Islet of Langerhans (tissue), 1 donor: ENCODE data around the gene DSC1.

Experiments
- FAIRE-seq: peaks from one replicate; lab custom pipeline; 2011; peaks lifted over from hg19 to GRCh38; lab: Jason Lieb, UNC

DSC1 gene

GRCh38 chr18:31103423-31103822 lies 59.2 kb downstream of the DSC1 start:
- FAIRE-seq = no peak

DNA sequence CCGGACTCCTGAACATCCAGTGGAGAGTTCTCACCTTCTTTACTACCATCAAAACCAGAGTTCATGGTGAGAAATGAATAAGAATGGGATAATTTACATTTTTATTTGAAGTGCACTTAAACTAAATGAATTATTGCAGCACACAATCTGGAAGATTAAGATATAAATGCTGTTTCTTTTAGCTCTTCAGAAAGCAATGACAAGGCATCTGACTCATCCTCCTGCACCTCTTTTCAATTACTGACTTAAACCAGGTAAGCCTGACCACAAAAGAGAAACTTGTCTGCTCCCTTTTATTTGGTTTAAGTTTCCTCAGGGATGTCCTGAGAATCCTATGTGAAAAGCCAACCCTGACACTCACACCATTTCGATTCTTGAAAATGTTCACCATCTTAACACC lies 59.7 kb downstream of the DSC1 start:
- no peak for FAIRE-seq

GRCh38 chr18:31102025-31102684 lies 60.5 kb downstream of the DSC1 start, which contains the start of gene DSC2:
Gene DSC2, minus strand, starts transcription at chr18:31102421. Its CDS starts 450 bp downstream, at chr18:31101971.
- FAIRE-seq = no peak

DNA sequence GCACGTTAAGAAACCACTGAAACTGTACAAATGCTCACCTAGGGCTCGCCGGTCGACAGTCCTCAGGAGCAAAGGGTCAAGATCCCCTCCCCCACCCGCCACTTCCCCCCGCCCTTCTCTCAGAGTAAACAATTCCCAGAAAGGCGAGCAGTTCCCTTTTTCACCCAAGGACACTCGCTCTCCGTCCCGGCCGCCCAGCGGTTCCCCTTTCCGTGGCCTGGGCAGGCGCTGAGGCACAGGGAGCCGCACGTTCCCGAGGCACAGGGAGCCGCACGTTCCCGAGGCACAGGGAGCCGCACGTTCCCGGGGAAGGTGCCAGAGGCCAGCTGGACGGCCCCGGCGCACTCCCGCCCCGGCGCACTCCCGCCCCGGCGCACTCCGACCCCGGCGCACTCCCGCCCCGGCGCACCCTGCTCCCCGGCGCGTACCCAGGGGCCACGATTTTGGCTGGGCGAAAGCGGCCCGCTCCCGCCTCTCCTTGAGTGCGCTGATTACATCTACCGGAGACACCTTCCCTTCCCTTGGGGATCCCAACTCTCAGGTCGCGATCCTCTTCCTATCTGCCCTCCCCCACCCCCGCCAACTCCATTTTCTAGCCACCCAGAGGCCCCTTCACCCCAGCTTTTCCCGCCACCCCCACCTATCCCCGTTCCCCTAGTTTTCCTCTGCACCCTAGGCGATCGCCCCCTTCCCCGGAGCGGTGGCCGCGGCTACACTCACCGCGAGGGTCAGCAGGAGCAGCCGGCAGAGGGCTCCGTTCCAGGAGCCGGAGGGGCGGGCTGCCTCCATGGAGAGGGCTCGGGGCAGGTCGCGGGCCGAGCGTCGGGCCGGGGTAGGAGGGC lies 61.3 kb downstream of the DSC1 start:
- no peak for FAIRE-seq

GRCh38 chr18:31100436-31101182 lies 62.0 kb downstream of the DSC1 start:
- no peak for FAIRE-seq

- no peak for FAIRE-seq
These were observed 63.0 kb downstream of the DSC1 start for GRCh38 chr18:31099450-31100230.

GRCh38 chr18:31098878-31099277 lies 63.8 kb downstream of the DSC1 start:
- no peak for FAIRE-seq

DNA sequence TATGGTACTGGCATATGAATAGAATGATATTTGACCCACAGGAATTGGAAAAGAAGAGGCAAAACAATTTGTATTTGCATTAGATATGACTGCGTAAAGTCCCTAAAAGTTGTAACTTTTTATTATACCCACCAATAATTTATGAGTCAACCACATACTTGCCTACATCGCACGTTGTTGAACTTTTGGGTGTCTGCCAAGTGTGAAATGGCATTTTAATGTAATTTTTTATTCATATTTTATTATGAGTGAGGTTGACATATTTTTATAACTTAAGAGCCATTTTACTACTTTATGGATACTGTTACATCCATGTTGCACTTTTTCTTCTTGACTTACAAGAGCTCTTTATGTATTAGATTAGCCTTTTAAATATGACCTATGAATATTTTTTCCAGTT lies 65.0 kb downstream of the DSC1 start:
- FAIRE-seq = no peak

- FAIRE-seq = peak; percentile 21
These were observed 68.8 kb downstream of the DSC1 start for GRCh38 chr18:31093880-31094279.

DNA sequence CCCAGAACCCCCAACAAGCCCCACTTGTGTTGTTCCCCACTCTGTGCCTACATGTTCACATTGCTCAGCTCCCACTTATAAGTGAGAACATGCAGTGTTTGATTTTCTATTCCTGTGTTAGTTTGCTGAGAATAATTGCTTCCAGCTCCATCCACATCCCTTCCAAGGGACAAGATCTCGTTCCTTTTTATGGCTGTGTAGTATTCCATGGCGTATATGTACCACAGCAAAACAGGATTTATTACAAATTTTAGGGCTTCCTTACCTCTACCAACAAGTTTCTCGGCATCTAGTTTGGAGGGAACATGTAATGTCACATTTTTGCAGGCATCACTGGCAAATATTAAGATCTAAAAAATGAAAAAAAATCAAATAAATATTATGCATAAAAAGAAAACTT lies 69.4 kb downstream of the DSC1 start:
- FAIRE-seq = no peak

- FAIRE-seq = no peak
These were observed 71.3 kb downstream of the DSC1 start for GRCh38 chr18:31091350-31091749.

DNA sequence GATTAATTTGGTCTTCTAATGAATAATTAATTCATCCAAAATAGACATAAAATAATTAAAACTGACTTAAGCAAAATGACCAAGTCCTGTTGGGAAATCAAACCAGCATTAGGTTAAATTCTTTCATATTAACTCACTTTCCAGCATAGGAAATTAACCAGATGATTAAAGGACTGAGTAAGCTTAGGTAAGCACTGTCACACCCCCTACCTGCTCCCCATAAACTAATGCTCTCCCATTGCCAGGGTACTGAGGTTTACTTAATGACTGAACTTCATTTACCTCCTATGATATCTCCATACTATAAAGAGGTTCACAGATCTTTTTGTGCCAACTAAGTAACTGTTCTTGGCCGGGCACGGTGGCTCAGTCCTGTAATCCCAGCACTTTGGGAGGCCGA lies 74.1 kb downstream of the DSC1 start:
- FAIRE-seq = no peak

DNA sequence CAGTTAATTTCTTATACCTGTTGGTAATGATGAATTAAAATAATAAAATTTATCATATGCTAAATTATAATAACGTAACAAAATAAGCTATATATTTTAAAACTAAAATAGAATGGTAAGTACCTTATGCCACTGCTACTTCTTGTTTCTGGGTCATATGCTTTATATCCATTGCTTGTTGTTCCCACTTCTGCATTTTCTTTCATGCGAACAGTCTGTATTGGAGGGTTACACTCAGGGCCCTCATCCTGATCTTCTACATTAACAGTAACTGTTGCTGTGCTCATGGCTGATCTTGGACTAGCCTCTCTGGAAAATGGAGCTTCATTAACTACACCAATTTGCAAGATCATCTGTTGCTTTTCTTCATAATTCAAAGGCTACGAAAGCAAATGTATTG lies 82.7 kb downstream of the DSC1 start:
- FAIRE-seq = no peak
